ENCODE data around the gene SNX18. TPM values are rescaled to one million over a fixed set of nuclear protein-coding genes. Genes with fewer than 3 reads are reported as not detected.

Gene SNX18
- total and polyA plus RNA-seq, 10 of the 15 experiments (the other 5 are each of a cell fraction or from before 2014, with no cell fraction given), result 0.27 to 1.7 (median 0.47) TPM

DNA sequence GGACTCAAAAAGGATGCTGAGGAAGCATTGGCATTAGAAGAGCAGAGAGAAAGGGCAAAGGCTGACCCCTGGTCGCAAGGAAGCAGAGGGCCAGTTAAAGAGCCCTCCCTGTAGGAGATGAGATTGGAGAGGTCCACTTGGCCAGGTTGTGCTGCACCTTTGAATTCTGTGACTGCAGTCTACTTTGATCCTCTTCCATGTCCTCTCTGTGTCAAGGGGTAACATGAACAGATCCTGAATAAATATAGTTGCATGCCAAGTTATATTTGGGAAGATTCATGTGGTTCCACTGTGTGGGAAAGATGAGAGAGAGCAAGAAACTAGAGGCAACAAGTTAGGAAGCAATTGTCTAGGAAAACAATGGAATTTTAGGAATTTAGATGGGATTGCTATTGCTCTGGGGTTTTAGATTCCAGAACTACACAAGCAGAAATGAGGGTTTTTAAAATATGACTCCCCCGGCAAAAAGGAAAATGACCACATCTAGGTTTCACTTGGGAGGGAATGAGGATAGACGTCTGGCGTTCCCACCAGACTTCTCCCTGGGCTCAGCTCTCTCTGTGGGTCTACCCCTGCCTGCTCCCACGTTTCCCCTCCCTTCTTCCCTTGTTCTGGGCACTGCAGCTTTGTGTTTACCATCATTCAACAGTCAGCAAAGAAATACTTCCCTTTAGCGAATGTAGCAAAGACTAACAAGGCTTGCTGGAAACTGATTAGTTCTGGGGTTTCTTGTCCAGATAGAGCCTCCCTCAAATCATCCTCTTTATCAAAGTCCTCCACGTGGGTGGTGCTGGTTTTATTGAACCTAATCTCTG is 63.6 kb downstream of the SNX18 start:
- CTCF ChIA-PET, result no interaction called here
- in situ Hi-C loops (cut with MboI) (no loop called here), intact Hi-C loops (cut with micrococcal nuclease; ENCODE audit: unreplicated experiment) (no loop called here)
- no peaks in the 10 kb centered on the region for H4K20me1 ChIP-seq (ENCODE audit: control insufficient read depth, insufficient read depth)
- no peak overlapping the region for H3K27ac ChIP-seq (ENCODE audit: control insufficient read depth, insufficient read depth)
- DNase-seq (ENCODE audit: low read depth, low spot score) (no peak), ATAC-seq (no peak), FAIRE-seq (no peak)
- H3K9ac ChIP-seq (ENCODE audit: control insufficient read depth, insufficient read depth, low read length), result no peak overlapping the region
- peaks cover 1 to 2% of the 10 kb centered on the region in 2 experiments; a peak in 1 of 4 replicates for H3K27me3 ChIP-seq (replicated peaks in 1 of 2; ENCODE audit: control insufficient read depth in 2 of 2, insufficient read depth in 2 of 2, low read length in 1 of 2)
- no peaks in the 10 kb centered on the region for H3K4me1 ChIP-seq (ENCODE audit: control insufficient read depth, insufficient read depth, low read length)
- no peaks in the 10 kb centered on the region for H3K79me2 ChIP-seq (ENCODE audit: control insufficient read depth, insufficient read depth, low read length)
- RAD21 ChIA-PET (ENCODE audit: unreplicated experiment), result no interaction called here
- SMC1A ChIA-PET (ENCODE audit: uncharacterized antibody, unreplicated experiment), result interaction anchor here (1.2 kb wide), 1 partner anchor 19 kb away, joined by 4 read pairs; no protein-coding TSS in a partner anchor
- H3K4me2 ChIP-seq (ENCODE audit: control insufficient read depth, insufficient read depth), result no peak overlapping the region
- H3K9me3 ChIP-seq (replicated peaks; ENCODE audit: control insufficient read depth, insufficient read depth, low read length), result no peaks in the 10 kb centered on the region; the same call in 2 of the 3 replicates
- 19% methylated on average over 7 of the region's 7 CpGs for WGBS (ENCODE audit: insufficient coverage, insufficient replicate concordance, low lambda C conversion rate, missing lambda C conversion rate)
- H2AFZ ChIP-seq (ENCODE audit: control insufficient read depth, low read depth, low read length), result no peak overlapping the region
- no TSS peak for BruUV-seq (replicated peaks)
- H3K36me3 ChIP-seq (ENCODE audit: control insufficient read depth in 2 of 2, insufficient read depth in 2 of 2, low read length in 1 of 2), result no peaks in the 10 kb centered on the region
- POLR2A ChIA-PET, result no interaction called here
- no peak overlapping the region for H3K4me3 ChIP-seq
- TF ChIP-seq, protein P1, sequence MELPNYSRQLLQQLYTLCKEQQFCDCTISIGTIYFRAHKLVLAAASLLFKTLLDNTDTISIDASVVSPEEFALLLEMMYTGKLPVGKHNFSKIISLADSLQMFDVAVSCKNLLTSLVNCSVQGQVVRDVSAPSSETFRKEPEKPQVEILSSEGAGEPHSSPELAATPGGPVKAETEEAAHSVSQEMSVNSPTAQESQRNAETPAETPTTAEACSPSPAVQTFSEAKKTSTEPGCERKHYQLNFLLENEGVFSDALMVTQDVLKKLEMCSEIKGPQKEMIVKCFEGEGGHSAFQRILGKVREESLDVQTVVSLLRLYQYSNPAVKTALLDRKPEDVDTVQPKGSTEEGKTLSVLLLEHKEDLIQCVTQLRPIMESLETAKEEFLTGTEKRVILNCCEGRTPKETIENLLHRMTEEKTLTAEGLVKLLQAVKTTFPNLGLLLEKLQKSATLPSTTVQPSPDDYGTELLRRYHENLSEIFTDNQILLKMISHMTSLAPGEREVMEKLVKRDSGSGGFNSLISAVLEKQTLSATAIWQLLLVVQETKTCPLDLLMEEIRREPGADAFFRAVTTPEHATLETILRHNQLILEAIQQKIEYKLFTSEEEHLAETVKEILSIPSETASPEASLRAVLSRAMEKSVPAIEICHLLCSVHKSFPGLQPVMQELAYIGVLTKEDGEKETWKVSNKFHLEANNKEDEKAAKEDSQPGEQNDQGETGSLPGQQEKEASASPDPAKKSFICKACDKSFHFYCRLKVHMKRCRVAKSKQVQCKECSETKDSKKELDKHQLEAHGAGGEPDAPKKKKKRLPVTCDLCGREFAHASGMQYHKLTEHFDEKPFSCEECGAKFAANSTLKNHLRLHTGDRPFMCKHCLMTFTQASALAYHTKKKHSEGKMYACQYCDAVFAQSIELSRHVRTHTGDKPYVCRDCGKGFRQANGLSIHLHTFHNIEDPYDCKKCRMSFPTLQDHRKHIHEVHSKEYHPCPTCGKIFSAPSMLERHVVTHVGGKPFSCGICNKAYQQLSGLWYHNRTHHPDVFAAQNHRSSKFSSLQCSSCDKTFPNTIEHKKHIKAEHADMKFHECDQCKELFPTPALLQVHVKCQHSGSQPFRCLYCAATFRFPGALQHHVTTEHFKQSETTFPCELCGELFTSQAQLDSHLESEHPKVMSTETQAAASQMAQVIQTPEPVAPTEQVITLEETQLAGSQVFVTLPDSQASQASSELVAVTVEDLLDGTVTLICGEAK (IDR thresholded peaks at IDR 0.05; ENCODE audit: borderline replicate concordance), result no peak
- no peak for TF ChIP-seq ZNF217 (IDR thresholded peaks at IDR 0.05)
- TF ChIP-seq CEBPB (IDR thresholded peaks at IDR 0.05; ENCODE audit: borderline replicate concordance in 1 of 2, low read depth in 2 of 2, low read length in 2 of 2), result no peak
- TF ChIP-seq IRF5 (IDR thresholded peaks at IDR 0.05; ENCODE audit: borderline replicate concordance), result no peak
- TF ChIP-seq MTA2 (IDR thresholded peaks at IDR 0.05; ENCODE audit: low read depth), result no peak
- no peak for TF ChIP-seq EED (IDR thresholded peaks at IDR 0.05; ENCODE audit: low read depth)
- no peak for TF ChIP-seq ETV6 (conservative IDR thresholded peaks at IDR 0.05 in 1 of 2, IDR thresholded peaks at IDR 0.05 in 1 of 2; ENCODE audit: borderline replicate concordance in 1 of 2, low read depth in 1 of 2)
- TF ChIP-seq E2F8 (IDR thresholded peaks at IDR 0.05; ENCODE audit: low read depth, partially characterized antibody), result no peak
- no peak for TF ChIP-seq SMAD5 (IDR thresholded peaks at IDR 0.05; ENCODE audit: low read depth)
- TF ChIP-seq RCOR1 (conservative IDR thresholded peaks at IDR 0.05; ENCODE audit: low read depth, low read length), result no peak
